BJ (cell line): Measurements from ENCODE around the gene PACSIN2. TPM values are rescaled to one million over a fixed set of nuclear protein-coding genes. Genes with fewer than 3 reads are reported as not detected.

Experiments used
- CTCF ChIA-PET: fragments of 350-600 bp; formaldehyde crosslinking; extraction: SDS; loops from one replicate; lab custom pipeline; 2021; ENCODE audit warnings: antibody characterized with exemption, inconsistent platforms; lab: Yijun Ruan, JAX
- POLR2A ChIA-PET: fragments of 300-600 bp; sonication (Branson Sonifier 250); formaldehyde crosslinking; extraction: SDS; loops from one replicate; lab custom pipeline; 2021; ENCODE audit warnings: antibody characterized with exemption; lab: Charles Lee
- DNase-seq: peaks from one replicate; pipeline ENCODE4 v3.0.0-alpha.2; 2011; ENCODE audit warnings: low read depth
- H3K27me3 ChIP-seq: 2 replicates; pipeline ENCODE4 v1.6.0; 2011; ENCODE audit warnings: low read length; ENCODE audit not compliant: control insufficient read depth, insufficient read depth
- H3K36me3 ChIP-seq: 2 replicates; pipeline ENCODE4 v1.5.1; 2011; ENCODE audit warnings: low read length; ENCODE audit not compliant: control insufficient read depth, insufficient read depth
- H3K4me3 ChIP-seq: 2 replicates; pipeline ENCODE4 v1.5.1; 2011; ENCODE audit warnings: low read depth, mild to moderate bottlenecking, control low read depth, low read length
- polyA plus RNA-seq: library from polyadenylated mRNA; depleted of rRNA; stranded (reverse); fragments of >200 nt; gene quantifications from 2 replicates; pipeline ENCODE4 v1.2.3, GENCODE V29; 2011
- TF ChIP-seq, protein P1 (sequence below): IDR thresholded peaks from 2 replicates; pipeline ENCODE4 v1.5.1; 2011; ENCODE audit warnings: low read depth, mild to moderate bottlenecking, control low read depth, inconsistent platforms, low read length, moderate library complexity; ENCODE audit not compliant: insufficient read depth

The PACSIN2 gene
- polyA plus RNA-seq, 1 experiment: 86.3 TPM

- H3K36me3 ChIP-seq: peaks cover 1% of the 10 kb centered on the region; the same call in 1 of the 2 replicates
- H3K4me3 ChIP-seq: no peak overlapping the region
- CTCF ChIA-PET: no interaction called here
- POLR2A ChIA-PET: no interaction called here
- DNase-seq: no peak
- TF ChIP-seq, protein P1, sequence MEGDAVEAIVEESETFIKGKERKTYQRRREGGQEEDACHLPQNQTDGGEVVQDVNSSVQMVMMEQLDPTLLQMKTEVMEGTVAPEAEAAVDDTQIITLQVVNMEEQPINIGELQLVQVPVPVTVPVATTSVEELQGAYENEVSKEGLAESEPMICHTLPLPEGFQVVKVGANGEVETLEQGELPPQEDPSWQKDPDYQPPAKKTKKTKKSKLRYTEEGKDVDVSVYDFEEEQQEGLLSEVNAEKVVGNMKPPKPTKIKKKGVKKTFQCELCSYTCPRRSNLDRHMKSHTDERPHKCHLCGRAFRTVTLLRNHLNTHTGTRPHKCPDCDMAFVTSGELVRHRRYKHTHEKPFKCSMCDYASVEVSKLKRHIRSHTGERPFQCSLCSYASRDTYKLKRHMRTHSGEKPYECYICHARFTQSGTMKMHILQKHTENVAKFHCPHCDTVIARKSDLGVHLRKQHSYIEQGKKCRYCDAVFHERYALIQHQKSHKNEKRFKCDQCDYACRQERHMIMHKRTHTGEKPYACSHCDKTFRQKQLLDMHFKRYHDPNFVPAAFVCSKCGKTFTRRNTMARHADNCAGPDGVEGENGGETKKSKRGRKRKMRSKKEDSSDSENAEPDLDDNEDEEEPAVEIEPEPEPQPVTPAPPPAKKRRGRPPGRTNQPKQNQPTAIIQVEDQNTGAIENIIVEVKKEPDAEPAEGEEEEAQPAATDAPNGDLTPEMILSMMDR: no peak
- no peaks in the 10 kb centered on the region for H3K27me3 ChIP-seq
Observed at GRCh38 chr22:42942351-42942750, 72.6 kb downstream of the PACSIN2 start.

DNA sequence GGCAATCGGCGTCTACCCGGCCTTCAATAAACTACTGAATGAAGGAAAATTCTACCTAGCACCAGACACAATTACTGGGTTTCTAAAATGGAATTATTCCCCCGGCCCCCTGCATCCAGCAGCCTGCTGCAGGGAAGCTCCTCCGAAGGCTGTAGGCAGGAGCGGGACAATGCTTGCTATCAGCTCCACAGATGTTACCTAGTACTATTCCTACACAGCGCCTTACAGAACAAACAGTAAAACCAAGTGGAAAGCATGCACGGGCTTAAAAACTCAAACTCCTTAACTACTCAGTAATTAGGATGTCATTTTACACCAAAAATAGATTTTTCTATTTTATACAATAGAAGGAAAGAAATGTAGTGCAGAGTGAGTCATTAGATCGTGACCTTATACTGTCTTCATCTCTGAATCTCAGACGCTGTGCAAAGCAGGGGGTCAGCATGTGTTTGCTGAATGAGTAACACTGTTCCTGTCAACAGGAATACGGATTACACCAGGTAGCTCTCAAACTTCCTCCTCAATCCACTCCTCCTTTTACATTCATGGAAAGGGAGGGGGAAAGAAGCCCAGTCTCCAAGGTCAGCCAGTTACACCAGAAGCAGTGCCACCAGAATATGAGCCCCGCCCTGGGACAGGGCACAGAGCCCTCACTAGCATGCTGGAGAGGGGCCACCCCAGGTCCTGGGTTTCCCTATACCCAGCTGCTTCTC, 74.9 kb downstream of the PACSIN2 start:
- no peaks in the 10 kb centered on the region for H3K36me3 ChIP-seq
- peak; percentile 50 for DNase-seq
- ChIA-PET POLR2A (no interaction called here), CTCF (no interaction called here)
- H3K27me3 ChIP-seq: no peaks in the 10 kb centered on the region
- TF ChIP-seq, protein P1: no peak
- no peak overlapping the region for H3K4me3 ChIP-seq

DNA sequence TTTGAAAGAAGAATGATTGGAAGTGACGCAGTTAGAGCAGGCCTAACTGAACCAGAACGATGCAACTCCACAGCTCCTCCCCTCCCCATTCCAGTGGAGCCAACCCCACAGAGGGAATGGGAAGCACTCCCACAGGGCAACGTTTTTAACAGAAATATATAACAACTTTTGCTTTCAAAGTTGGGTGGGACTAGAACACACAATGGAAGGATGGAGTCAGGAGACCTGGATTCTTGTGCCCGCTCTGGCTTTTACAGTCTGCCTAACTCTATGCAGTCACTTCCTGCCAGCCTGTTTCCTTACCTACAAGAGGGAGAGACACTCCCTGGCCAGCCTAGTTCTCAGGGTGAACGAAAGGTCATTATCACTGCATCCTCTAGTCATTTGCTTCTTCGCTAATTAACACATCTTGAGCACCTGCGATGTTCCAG, 75.5 kb downstream of the PACSIN2 start:
- ChIA-PET POLR2A (no interaction called here), CTCF (no interaction called here)
- no peaks in the 10 kb centered on the region for H3K36me3 ChIP-seq
- DNase-seq: no peak
- no peak overlapping the region for H3K4me3 ChIP-seq
- TF ChIP-seq, protein P1: no peak
- H3K27me3 ChIP-seq: no peaks in the 10 kb centered on the region

DNA sequence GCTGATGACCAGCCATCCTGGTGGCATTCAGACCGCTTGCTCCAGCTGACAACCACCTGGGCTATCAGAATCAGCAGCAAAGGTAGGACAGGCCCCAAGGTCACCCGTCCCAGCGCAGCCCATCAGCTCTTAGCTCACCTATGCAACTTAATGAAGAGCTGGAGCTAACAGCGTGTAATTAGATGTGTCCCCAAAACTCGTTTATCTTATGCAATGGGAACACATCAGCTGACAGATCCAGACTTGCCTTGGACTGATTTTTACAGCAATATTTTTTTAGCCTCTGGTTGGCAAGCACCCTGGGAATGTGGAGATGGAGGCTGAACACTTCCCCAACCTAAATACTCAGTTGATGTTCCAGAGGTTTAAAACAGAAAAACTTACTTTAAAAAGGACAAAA, 76.0 kb downstream of the PACSIN2 start:
- TF ChIP-seq, protein P1: no peak
- ChIA-PET POLR2A (no interaction called here), CTCF (interaction anchor here (1.0 kb wide), 1 partner anchor 19 kb away, joined by 5 read pairs; no protein-coding TSS in a partner anchor)
- Histone ChIP-seq H3K27me3 (no peaks in the 10 kb centered on the region), H3K36me3 (no peaks in the 10 kb centered on the region), H3K4me3 (no peak overlapping the region)
- DNase-seq: no peak

DNA sequence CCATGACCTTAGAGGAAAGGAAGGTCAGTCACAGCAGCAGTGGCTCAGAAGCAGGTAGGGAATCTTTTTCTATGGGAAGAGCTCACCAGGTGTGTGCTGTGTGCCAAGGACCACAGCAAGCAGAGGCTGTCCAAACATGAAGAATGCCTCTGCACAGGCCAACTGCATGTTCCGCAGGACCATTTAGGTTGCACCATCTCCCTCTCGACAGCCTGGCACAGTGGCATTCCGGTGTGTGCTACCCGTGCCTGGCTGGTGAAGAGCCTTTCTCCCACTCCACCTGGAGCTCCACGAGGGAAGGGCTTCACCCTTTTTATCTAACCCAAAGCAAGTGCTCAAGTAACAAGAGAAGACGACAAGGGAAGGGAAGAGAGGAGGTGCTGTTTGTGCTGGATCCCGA, 76.5 kb downstream of the PACSIN2 start:
- ChIA-PET CTCF (interaction anchor here (1.0 kb wide), 1 partner anchor 19 kb away, joined by 5 read pairs; no protein-coding TSS in a partner anchor), POLR2A (no interaction called here)
- TF ChIP-seq, protein P1: no peak
- DNase-seq: no peak
- H3K36me3 ChIP-seq: no peaks in the 10 kb centered on the region
- H3K4me3 ChIP-seq: no peak overlapping the region
- H3K27me3 ChIP-seq: no peaks in the 10 kb centered on the region
